Panc1 (cell line): ENCODE results near the gene USP5. TPM values are rescaled to one million over a fixed set of nuclear protein-coding genes. Genes with fewer than 3 reads are reported as not detected.

Experiments
- ATAC-seq: fragments of 200-7000 bp; cut with Tn5 transposase; 2 replicates; pipeline ENCODE4 v1.9.1; 2020; ENCODE audit warnings: mild to moderate bottlenecking, moderate library complexity
- BruUV-seq: library from RNA; stranded (reverse); fragments of 400-500 nt; replicated peaks from 2 replicates; lab custom pipeline; 2021; lab: Mats Ljungman, UMichigan
- CTCF ChIA-PET: fragments of 300-600 bp; sonication (Branson Sonifier 250); formaldehyde crosslinking; loops from one replicate; lab custom pipeline; 2022; ENCODE audit warnings: antibody characterized with exemption; lab: Charles Lee
- POLR2A ChIA-PET: fragments of 300-600 bp; sonication (Branson Sonifier 250); formaldehyde crosslinking; loops from one replicate; lab custom pipeline; 2022; ENCODE audit warnings: antibody characterized with exemption; lab: Charles Lee
- DNase-seq: peaks from one replicate; pipeline ENCODE4 v3.0.0-alpha.2; 2010; ENCODE audit warnings: low read depth, low spot score
- H3K27ac ChIP-seq: 2 replicates; pipeline ENCODE4 v1.5.1; 2011; ENCODE audit warnings: mild to moderate bottlenecking, low read length, inconsistent platforms
- H3K27me3 ChIP-seq: fragments of 200-500 bp; sonication (Bioruptor generic); 2 replicates; pipeline ENCODE4 v1.6.0; 2014; ENCODE audit warnings: low read length, inconsistent platforms; ENCODE audit not compliant: control insufficient read depth, insufficient read depth
- H3K36me3 ChIP-seq: fragments of 200-500 bp; sonication (Bioruptor generic); 2 replicates; pipeline ENCODE4 v1.5.1; 2014; ENCODE audit warnings: inconsistent platforms, mild to moderate bottlenecking, low read length, moderate library complexity; ENCODE audit not compliant: control insufficient read depth, insufficient read depth
- H3K4me1 ChIP-seq: 2 replicates; pipeline ENCODE4 v1.5.1; 2011; ENCODE audit warnings: inconsistent platforms, mild to moderate bottlenecking, low read length, moderate library complexity; ENCODE audit not compliant: control insufficient read depth, insufficient read depth
- H3K4me3 ChIP-seq, 2 experiments: 2 replicates each; pipeline ENCODE4 v1.5.1; 2011 to 2012; ENCODE audit warnings: low read depth in 2 of 2, low read length in 2 of 2, mild to moderate bottlenecking in 2 of 2, inconsistent platforms in 1 of 2, moderate library complexity in 1 of 2
- H3K9me3 ChIP-seq: fragments of 200-500 bp; sonication (Bioruptor generic); 2 replicates; pipeline ENCODE4 v1.5.1; 2014; ENCODE audit warnings: low read depth, mild to moderate bottlenecking, inconsistent platforms, low read length, moderate library complexity; ENCODE audit not compliant: control insufficient read depth, insufficient read depth
- CTCF ChIP-seq: fragments of 450-650 bp; IDR thresholded peaks from 2 replicates; pipeline ENCODE4 v1.5.1; 2017; ENCODE audit warnings: mild to moderate bottlenecking
- POLR2AphosphoS5 ChIP-seq: IDR thresholded peaks from 2 replicates; pipeline ENCODE4 v1.6.1; 2012; ENCODE audit warnings: mild to moderate bottlenecking, low read depth, low read length, moderate library complexity
- REST ChIP-seq, 2 experiments: IDR thresholded peaks; 2 replicates each; pipeline ENCODE4 v1.6.1; 2011 to 2012; ENCODE audit warnings: low read depth in 2 of 2, control low read depth in 1 of 2, low read length in 1 of 2, mild to moderate bottlenecking in 1 of 2, moderate library complexity in 1 of 2; ENCODE audit not compliant: insufficient read depth in 1 of 2
- SIN3A ChIP-seq: IDR thresholded peaks from 2 replicates; pipeline ENCODE4 v1.6.1; 2012; ENCODE audit warnings: low read depth, mild to moderate bottlenecking, low read length, moderate library complexity, borderline replicate concordance; ENCODE audit not compliant: insufficient read depth
- TCF7L2 ChIP-seq: IDR thresholded peaks from 2 replicates; pipeline ENCODE4 v1.6.1; 2011; ENCODE audit warnings: mild to moderate bottlenecking, low read depth, low read length, inconsistent platforms
- in situ Hi-C: cut with HindIII; loops from 2 replicates; pipeline ENCODE4 v1.10.0; 2016; ENCODE audit warnings: low sequenced_read_pairs, low pct_unique_long_range_greater_than_20kb
- intact Hi-C: fragments of 100-400 bp; cut with micrococcal nuclease; formaldehyde crosslinking; loops from one replicate; pipeline ENCODE4 v1.10.0; 2022; ENCODE audit not compliant: unreplicated experiment
- total RNA-seq: library from RNA; stranded (reverse); gene quantifications from one replicate; pipeline ENCODE4 v1.2.1, GENCODE V29; 2021; ENCODE audit not compliant: unreplicated experiment

USP5 gene
- total RNA-seq, 1 experiment from 2014 or later: 104 TPM

- TF ChIP-seq SIN3A: no peak
- no peak for TF ChIP-seq CTCF
- no peak for TF ChIP-seq POLR2AphosphoS5
- no peak for TF ChIP-seq REST (IDR thresholded peaks at IDR 0.05; ENCODE audit: insufficient read depth in 1 of 2, low read depth in 2 of 2, low read length in 1 of 2)
- TF ChIP-seq TCF7L2: no peak
- ChIA-PET POLR2A (no interaction called here), CTCF (interaction anchor here (0.8 kb wide), 1 partner anchor 266 kb away, joined by 7 read pairs; no protein-coding TSS in a partner anchor)
- DNase-seq (no peak), ATAC-seq (no peak)
- Histone ChIP-seq H3K9me3 (no peaks in the 10 kb centered on the region), H3K36me3 (no peaks in the 10 kb centered on the region), H3K27me3 (no peaks in the 10 kb centered on the region), H3K27ac (no peak overlapping the region), H3K4me3 (no peak overlapping the region), H3K4me1 (no peaks in the 10 kb centered on the region; the same call in 1 of the 2 replicates)
- intact Hi-C loops (no loop called here), in situ Hi-C loops (no loop called here)
- BruUV-seq: no TSS peak
Measured at GRCh38 chr12:6836851-6837250, 15.1 kb upstream of the USP5 start.

- BruUV-seq: no TSS peak
- intact Hi-C loops (no loop called here), in situ Hi-C loops (no loop called here)
- no peak for ATAC-seq
- H3K4me1 ChIP-seq: no peaks in the 10 kb centered on the region; the same call in 1 of the 2 replicates
- no peaks in the 10 kb centered on the region for H3K27me3 ChIP-seq
- H3K27ac ChIP-seq: no peak overlapping the region
- TF ChIP-seq CTCF (no peak), POLR2AphosphoS5 (no peak), REST (IDR thresholded peaks at IDR 0.05; ENCODE audit: insufficient read depth in 1 of 2, low read depth in 2 of 2, low read length in 1 of 2) (no peak), SIN3A (no peak), TCF7L2 (no peak)
- ChIA-PET CTCF (no interaction called here), POLR2A (no interaction called here)
- no peaks in the 10 kb centered on the region for H3K9me3 ChIP-seq
- H3K36me3 ChIP-seq: no peaks in the 10 kb centered on the region
- no peak overlapping the region for H3K4me3 ChIP-seq
- no peak for DNase-seq
Measured at GRCh38 chr12:6837370-6838060, 14.4 kb upstream of the USP5 start.
